Measurements from ENCODE around the gene UPP1.

DNA sequence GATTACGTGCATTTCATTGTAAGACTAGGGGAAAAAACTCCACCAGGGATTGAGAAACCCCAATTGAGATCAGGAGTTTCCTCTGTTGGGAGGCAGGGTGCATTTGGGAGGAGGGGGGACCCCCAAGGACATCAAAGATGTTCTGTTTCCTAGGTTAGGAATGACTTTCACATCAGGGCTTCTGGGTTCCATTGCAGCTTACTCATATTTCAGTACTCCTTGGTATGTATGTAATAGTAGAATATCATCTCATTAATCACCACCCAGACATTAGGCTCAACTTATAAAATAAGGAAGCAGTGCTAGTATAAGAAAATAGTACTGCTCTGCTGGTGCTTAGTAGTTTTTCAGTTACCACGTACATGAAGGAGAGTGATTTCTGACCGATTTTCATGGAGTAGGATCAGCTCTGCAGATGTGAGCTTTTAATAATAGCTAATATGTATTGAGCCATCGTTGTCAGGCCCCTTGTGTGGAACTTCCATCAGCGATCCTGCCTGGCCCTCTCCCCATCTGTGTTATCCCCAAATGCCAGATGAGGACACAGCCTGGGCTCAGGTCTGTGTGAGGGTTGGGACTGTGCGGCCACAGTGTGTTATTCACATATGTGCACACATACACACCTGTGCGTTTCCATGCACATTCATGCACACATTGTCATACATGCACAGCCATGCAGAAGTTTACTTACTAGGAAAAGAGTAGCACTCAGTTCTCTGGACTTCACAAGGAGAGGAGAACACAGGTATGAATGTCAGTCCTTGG, 23.5 kb downstream of the UPP1 start:
- no peak for TF ChIP-seq POLR2AphosphoS5 (IDR thresholded peaks at IDR 0.05; ENCODE audit: insufficient read depth in 1 of 2, low read depth in 1 of 2)
- TF ChIP-seq, protein P1, sequence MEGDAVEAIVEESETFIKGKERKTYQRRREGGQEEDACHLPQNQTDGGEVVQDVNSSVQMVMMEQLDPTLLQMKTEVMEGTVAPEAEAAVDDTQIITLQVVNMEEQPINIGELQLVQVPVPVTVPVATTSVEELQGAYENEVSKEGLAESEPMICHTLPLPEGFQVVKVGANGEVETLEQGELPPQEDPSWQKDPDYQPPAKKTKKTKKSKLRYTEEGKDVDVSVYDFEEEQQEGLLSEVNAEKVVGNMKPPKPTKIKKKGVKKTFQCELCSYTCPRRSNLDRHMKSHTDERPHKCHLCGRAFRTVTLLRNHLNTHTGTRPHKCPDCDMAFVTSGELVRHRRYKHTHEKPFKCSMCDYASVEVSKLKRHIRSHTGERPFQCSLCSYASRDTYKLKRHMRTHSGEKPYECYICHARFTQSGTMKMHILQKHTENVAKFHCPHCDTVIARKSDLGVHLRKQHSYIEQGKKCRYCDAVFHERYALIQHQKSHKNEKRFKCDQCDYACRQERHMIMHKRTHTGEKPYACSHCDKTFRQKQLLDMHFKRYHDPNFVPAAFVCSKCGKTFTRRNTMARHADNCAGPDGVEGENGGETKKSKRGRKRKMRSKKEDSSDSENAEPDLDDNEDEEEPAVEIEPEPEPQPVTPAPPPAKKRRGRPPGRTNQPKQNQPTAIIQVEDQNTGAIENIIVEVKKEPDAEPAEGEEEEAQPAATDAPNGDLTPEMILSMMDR (IDR thresholded peaks at IDR 0.05) = no peak
- TF ChIP-seq POLR2A (IDR thresholded peaks at IDR 0.05) = no peak
